ENCODE data around the gene SSTR1.

Gene SSTR1

DNA sequence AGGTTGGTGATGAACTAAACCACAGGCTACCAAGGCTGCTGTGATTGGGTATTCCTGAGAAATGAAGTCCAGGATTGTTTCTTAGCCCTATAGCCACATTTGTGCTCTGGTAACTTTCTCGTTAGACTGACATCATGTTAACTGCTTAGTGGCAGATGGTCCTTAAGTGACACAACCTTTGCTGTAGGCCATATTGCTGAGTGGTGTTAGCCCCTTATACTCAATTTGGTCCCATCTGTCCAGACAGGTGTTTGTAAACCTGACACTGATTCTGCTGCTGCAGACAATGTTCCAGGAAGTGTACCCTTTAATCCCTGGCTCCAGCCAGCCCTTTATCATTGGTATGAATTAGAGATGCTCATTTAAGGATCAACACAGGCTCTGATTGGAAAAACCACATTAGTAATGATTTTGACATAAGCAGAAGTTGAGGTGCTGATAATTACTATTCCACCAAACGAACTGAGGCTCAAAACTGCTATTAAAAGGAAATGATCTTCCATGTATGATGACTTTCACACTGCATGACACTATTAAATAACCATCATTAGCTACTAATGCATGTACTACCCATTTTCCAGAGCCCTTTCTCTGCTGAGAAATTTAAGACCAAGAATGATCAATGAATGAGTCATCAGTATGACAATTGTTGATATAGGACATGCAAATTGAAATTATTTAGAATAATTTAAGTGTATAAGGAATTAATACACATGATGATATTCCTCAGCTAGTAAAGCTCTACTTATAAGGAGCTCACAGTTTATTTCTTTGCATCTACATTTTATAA is 3.6 kb upstream of the SSTR1 start:
- no peak for DNase-seq

DNA sequence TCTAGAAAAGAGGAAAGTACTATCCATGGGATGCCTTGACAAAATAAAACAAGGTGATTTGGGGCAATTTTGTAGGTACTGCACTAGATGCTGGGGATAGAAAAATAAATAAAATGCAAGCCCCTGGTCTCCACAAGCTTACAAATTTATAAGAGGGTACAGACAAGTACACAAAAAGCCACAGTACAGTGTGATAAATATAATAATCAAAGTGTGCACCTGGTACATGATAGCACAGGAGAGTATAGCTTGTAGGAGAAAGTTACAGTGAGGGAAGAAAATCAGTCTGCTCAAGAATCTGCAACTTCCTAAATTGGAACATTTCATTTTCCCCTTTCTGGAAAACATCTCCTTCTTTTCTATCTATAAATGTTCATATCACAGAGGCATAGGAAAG is 3.0 kb upstream of the SSTR1 start:
- no peak for DNase-seq

DNA sequence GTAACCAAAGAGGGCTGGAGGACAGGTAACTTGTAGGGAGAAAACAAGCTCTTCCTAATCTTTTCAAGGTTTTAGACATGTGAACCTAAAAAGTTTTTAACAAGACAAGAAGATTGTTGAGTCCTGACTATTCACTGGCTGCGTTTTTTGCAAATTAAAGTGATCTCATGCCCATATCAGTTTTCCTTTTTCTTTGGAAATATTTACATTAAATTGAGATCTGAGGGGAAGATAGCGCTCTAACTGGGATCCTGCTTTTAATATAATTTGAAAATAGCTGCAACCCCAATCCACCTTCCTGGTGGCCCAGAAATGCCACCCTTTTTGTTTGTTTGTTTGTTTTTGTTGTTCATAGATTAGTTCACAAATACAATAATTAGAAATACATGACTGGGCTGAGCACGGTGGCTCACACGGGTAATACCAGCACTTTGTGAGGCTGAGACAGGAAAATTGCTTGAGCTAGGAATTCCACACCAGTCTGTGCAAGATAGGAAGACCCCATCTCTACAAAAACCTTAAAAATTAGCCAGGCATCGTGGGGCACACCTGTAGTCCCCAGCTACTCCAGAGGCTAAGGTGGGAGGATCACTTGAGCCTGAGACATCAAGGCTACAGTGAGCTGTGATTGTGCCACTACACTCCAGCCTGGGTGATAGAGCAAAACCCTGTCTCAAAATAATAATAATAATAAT is 2.4 kb upstream of the SSTR1 start:
- DNase-seq, result no peak

DNA sequence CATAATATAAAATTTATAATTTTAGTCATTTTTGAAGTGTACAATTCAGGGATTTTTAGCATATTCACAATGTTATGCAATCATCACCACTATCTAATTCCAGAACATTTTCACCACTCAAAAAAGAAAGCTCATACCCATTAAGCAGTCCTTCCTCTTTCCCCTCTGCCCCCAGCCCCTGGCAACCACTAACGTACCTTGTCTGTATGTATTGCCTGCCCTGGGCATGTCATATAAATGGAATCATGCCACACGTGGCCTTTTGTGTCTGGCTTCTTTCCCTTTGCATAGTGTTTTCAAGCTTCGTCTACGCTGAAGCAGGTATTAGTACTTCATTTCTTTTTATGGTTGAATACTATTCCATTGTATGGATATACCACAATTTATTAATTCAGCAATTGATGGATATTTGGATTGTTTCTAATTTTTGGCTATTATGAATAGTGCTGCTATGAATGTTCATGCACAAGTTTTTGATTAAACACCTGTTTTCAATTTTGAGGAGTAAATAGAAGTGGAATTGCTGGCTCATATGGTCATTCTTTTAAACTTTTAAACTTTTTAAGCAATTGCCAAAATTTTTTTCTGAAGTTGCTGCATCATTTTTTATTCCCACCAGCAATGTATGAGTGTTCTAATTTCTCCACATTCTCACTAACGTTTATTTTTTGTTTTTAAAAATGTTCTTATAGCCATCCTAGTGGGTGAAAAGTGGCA is 1.6 kb upstream of the SSTR1 start:
- DNase-seq, result no peak

DNA sequence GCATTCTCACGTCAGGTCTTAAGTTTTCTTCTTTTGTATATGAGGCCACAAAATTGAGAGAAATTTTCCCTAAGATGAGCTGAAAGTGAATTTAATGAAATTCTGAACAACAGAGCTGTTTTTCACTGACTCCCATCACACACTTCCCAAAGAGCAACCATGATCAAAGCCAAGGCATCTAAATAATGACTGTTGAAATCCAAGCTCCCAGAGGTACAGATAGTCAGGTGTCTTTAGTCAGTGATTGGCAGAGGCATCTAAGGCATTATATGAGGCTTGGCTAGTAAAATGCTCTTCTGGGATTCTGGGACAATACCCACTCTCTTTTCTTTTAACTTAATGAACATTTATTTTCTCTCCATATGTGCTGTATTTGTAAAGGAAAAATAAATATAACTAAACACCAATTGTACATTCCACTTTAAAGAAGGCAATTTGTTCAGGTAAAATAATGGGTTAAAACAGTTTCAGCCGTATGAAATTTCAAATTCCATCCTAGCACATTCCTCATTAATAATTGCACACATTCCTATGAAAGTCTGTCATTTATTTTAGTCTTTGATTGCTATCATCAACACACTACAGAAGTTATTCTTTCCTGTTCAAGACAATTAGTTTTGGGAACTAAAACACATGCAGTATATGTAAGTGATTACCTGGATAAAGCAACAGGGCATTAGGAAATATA is 871 bp upstream of the SSTR1 start:
- no peak for DNase-seq

DNA sequence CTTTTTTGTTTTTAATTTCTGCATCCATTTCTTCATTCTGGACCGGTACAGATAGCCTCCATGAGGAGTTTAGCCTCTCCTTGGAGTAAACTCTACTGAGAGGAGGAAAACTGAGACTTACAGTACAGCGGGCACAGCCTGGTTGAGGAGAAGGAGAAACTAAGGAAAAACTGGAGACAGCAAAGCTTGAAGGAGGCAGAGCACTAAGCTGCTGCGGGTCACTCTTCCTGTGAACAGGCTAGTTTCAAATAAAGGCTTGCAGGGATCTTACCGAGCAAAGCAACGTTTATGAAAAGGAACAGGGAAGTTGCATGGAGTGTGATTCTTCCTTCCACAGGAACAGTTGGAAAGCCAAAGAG is 348 bp upstream of the SSTR1 start:
- no peak for DNase-seq

DNA sequence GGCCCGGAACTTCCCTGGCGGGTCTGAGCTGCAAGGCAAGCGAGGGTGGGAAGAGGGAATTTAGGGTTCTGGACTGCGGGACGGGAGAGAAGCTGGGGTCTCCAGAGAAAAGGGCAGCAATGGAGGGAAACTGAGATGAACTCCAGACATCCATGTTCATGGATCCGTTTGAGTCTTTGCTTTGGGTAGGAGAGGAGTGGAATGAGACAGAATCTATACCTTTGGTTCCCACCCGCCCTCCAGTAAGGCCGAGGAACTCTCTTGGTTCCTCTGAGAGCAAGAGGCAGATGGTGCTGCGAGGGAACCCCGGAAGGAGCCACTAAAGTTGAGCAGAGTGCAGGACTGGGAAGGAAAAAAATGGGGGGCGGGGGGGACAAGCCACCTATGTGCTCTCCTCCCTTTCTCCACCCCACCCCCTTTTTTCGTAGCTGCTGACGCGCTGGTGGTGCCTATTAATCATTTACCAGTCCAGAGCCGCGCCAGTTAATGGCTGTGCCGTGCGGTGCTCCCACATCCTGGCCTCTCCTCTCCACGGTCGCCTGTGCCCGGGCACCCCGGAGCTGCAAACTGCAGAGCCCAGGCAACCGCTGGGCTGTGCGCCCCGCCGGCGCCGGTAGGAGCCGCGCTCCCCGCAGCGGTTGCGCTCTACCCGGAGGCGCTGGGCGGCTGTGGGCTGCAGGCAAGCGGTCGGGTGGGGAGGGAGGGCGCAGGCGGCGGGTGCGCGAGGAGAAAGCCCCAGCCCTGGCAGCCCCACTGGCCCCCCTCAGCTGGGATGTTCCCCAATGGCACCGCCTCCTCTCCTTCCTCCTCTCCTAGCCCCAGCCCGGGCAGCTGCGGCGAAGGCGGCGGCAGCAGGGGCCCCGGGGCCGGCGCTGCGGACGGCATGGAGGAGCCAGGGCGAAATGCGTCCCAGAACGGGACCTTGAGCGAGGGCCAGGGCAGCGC is 1.2 kb downstream of the SSTR1 start:
- DNase-seq, result no peak

DNA sequence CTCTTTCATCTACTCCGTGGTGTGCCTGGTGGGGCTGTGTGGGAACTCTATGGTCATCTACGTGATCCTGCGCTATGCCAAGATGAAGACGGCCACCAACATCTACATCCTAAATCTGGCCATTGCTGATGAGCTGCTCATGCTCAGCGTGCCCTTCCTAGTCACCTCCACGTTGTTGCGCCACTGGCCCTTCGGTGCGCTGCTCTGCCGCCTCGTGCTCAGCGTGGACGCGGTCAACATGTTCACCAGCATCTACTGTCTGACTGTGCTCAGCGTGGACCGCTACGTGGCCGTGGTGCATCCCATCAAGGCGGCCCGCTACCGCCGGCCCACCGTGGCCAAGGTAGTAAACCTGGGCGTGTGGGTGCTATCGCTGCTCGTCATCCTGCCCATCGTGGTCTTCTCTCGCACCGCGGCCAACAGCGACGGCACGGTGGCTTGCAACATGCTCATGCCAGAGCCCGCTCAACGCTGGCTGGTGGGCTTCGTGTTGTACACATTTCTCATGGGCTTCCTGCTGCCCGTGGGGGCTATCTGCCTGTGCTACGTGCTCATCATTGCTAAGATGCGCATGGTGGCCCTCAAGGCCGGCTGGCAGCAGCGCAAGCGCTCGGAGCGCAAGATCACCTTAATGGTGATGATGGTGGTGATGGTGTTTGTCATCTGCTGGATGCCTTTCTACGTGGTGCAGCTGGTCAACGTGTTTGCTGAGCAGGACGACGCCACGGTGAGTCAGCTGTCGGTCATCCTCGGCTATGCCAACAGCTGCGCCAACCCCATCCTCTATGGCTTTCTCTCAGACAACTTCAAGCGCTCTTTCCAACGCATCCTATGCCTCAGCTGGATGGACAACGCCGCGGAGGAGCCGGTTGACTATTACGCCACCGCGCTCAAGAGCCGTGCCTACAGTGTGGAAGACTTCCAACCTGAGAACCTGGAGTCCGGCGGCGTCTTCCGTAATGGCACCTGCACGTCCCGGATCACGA is 2.2 kb downstream of the SSTR1 start:
- DNase-seq, result no peak

DNA sequence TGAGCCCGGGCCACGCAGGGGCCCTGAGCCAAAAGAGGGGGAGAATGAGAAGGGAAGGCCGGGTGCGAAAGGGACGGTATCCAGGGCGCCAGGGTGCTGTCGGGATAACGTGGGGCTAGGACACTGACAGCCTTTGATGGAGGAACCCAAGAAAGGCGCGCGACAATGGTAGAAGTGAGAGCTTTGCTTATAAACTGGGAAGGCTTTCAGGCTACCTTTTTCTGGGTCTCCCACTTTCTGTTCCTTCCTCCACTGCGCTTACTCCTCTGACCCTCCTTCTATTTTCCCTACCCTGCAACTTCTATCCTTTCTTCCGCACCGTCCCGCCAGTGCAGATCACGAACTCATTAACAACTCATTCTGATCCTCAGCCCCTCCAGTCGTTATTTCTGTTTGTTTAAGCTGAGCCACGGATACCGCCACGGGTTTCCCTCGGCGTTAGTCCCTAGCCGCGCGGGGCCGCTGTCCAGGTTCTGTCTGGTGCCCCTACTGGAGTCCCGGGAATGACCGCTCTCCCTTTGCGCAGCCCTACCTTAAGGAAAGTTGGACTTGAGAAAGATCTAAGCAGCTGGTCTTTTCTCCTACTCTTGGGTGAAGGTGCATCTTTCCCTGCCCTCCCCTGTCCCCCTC is 3.0 kb downstream of the SSTR1 start:
- DNase-seq, result no peak

DNA sequence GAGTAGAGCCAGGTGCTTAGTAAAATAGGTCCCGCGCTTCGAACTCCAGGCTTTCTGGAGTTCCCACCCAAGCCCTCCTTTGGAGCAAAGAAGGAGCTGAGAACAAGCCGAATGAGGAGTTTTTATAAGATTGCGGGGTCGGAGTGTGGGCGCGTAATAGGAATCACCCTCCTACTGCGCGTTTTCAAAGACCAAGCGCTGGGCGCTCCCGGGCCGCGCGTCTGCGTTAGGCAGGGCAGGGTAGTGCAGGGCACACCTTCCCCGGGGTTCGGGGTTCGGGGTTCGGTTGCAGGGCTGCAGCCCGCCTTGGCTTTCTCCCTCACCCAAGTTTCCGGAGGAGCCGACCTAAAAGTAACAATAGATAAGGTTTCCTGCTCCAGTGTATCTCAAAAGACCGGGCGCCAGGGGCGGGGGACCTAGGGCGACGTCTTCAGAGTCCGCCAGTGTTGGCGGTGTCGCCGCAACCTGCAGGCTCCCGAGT is 3.6 kb downstream of the SSTR1 start:
- no peak for DNase-seq

DNA sequence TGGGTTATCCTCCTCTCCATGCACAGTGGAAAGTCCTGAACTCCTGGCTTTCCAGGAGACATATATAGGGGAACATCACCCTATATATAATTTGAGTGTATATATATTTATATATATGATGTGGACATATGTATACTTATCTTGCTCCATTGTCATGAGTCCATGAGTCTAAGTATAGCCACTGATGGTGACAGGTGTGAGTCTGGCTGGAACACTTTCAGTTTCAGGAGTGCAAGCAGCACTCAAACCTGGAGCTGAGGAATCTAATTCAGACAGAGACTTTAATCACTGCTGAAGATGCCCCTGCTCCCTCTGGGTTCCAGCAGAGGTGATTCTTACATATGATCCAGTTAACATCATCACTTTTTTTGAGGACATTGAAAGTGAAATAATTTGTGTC is 4.4 kb downstream of the SSTR1 start:
- no peak for DNase-seq

DNA sequence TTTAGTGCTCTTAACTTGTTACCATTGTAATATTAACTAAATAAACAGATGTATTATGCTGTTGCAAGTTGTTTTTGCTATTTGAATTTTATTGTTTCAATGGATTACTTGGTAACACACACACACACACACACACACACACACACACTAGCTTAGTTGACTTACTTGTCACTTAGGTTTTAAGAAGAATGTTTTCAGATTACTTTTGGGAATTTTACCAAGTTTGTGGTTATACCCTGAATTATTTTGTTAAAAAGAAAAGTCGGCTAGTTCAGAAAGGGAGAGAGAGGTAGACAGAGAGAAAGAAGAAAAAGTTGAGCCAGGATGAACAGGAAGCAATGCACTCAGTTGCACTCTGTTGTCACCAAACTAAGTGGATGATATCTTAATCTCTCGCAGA is 5.3 kb downstream of the SSTR1 start:
- no peak for DNase-seq

DNA sequence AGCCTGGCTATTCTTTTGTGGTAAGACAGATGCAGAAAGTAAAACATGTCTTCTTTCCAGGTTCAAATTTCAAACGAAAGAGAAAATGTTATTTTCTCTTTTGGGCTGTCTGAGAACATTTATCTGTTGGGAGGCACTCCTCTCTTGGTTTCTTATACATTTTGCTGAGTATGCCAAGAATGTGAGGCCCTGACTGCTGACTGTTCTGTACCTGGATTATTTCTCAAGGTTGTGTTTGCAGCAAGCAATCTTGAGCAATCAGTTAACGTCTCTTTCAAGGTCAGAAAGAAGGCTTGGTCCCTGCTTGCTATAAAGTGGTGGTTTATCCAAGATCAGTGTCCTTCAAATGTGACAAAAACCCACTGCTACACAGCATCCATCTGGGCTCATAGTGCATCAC is 9.8 kb downstream of the SSTR1 start:
- no peak for DNase-seq

DNA sequence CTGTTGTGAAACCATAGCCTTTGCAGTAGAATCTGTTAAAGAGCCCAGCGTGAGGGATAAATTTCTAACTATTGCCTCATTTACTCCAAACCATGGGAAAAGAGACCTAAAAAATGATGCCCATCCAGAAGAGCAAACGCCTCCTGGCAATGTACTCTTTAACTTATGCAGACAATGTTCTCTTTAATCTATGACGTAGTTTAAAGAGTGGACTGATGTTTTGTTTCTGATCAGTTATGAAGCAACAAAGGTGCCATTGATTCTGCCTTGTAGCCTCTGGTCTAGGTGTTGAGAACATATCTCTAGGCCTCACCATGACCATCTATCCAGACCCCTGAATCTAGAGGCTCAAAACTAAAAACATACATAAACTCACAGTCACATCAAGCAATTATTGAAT is 13.4 kb downstream of the SSTR1 start:
- no peak for DNase-seq

DNA sequence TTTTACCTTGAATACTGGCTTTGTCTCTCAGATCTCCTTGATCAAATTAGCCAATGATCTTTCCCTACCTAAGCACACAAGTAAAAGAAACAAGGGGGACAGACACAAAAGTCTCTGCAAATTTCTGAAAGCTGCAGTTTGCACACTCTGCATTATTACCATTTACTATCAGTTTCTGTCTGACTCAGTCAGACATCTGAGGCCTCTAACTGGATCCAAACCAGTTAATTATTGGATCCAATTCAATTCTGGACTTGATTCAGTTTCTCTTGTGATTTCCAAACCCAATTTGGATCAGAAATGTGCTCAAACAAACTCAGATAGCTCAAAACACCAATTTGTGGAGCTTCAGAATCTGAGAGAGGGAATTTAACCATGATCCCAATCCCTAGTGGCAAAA is 16.6 kb downstream of the SSTR1 start:
- no peak for DNase-seq

DNA sequence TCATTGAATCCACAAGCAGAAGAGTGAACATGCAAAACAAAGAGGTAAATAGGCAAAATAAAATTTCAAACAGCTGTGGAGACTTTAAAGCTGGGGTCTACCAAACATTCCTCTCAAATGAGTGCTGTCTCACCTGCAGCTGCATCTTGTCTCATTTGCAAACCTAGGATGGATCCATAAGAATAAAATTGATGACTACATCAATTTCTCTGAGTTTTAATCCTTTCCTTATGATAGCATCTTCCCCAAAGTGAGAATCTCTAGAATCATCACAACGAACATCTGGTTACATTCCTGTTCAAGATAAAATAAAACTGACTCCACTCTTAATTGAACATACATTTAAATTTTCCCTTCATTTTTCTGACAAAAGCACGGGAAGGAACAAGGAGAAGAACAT is 18.2 kb downstream of the SSTR1 start:
- no peak for DNase-seq

DNA sequence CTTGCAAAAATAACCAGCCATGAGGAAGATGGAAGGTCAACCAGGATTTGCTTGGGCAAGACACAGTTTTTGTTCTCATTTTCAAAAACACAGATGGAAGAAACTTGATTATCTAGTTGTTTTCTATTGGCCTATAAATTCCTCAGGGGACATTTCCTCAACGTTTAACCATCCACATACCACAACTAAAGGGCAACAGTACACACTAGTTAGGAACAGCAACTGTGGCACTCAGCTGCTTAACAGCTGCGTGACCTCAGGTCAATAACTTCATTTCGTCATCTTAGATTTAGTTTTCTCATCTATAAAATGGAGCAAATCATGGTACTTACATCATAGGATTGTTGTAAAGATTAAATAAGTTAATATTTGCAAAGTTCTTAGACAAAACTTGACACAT is 18.7 kb downstream of the SSTR1 start:
- no peak for DNase-seq

DNA sequence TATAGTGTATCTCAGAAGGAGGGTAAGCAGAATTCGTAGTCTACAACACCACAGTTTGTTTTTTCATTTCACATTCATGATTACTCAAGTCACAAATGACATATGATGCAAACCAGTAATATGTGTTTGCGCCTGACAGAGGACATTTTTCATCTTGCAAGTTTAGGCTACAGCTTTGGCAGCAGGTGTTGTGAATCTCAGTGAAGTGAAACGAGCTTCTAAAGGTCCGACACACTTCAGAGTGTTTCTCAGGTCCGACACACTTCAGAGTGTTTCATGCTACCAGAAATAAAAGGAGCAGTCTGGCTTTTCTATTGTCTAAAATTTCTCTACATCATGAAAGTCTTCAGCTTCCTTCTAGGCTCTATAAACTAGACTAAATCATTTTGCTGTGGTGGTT is 25.5 kb downstream of the SSTR1 start:
- DNase-seq, result no peak

DNA sequence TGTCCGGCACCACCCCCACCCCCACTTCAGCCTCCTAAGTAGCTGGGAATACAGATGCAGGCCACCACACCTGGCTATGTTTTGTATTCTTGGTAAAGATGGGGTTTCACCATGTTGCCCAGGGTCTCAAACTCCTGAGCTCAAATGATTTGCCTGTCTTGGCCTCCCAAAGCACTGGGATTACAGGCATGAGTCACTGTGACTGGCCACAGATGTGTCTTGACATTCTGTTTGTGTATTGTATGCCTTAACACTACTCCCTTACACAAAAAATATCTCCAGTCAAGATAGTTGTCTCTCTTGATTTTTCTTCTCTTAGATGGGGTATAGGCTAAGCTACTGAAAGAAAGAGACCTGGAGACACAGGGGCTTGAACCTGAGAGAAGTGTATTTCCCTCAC is 30.6 kb downstream of the SSTR1 start:
- no peak for DNase-seq

DNA sequence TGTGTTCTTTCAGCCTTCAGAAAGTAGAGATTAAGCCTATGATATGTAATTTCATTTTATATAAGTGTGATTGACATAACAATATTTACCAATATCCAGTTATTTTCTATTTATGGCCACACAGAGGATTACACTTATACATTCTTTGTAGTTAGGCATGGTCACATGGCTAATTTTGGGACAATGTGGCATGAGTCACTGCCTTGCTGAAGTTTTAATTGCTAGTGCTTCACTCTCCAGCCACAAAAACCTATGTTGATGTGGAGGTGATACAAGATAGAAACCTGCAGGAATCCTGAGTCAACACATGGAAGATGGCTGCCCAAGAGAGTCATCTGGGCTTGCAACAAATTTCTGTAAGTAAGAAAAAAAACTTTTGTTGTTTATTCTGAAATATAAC is 31.2 kb downstream of the SSTR1 start:
- DNase-seq, result no peak

Measured in amniotic stem cell (primary cell).